Activated naive CD4-positive, alpha-beta T cell treated with anti-CD3 and anti-CD28 coated beads, Interleukin-2, amount 10 ng/mL, durations not matched to agents 7 days and 5 days (primary cell): ENCODE measurements around the gene HIVEP1.

Experiments
- CTCF ChIA-PET: fragments of 350-600 bp; sonication (Branson Sonifier 250); formaldehyde crosslinking; loops from one replicate; lab custom pipeline; 2021; ENCODE audit warnings: antibody characterized with exemption; lab: Charles Lee
- DNase-seq: peaks from one replicate; pipeline ENCODE4 v3.0.0-alpha.2; 2020
- H3K27ac Mint-ChIP-seq: one replicate; pipeline ENCODE4 v1.8.0; 2021; ENCODE audit warnings: mild to moderate bottlenecking, moderate library complexity, mixed read lengths
- H3K27me3 Mint-ChIP-seq: one replicate; pipeline ENCODE4 v1.8.0; 2021; ENCODE audit warnings: mild to moderate bottlenecking, mixed read lengths
- H3K36me3 Mint-ChIP-seq: one replicate; pipeline ENCODE4 v1.8.0; 2021; ENCODE audit warnings: mixed read lengths
- H3K4me1 Mint-ChIP-seq: one replicate; pipeline ENCODE4 v1.8.0; 2021; ENCODE audit warnings: mixed read lengths
- H3K4me3 Mint-ChIP-seq: one replicate; pipeline ENCODE4 v1.8.0; 2021; ENCODE audit warnings: mild to moderate bottlenecking, moderate library complexity, mixed read lengths
- H3K9me3 Mint-ChIP-seq: one replicate; pipeline ENCODE4 v1.8.0; 2021; ENCODE audit warnings: mixed read lengths

The HIVEP1 gene

DNA sequence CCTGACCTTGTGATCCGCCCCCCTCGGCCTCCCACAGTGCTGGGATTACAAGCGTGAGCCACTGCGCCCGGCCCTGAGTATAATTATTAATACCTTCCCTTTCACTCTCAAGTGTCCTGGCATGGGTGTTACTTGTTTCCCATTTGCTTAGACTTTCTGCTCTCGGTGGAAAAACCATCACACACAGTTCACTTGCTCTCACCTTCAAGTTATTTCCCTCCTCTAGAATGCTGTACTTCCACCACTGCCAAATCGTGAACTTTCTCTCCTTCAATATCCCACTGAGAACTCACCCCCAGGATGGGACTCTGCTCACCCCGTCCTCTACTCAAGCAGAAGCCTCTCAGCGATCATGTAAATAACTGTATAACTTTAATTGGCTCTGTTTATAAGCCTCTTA, 4.6 kb upstream of the HIVEP1 start:
- H3K27me3 Mint-ChIP-seq: peaks cover 9% of the 10 kb centered on the region
- H3K36me3 Mint-ChIP-seq: peaks cover 2% of the 10 kb centered on the region
- peaks cover 29% of the 10 kb centered on the region for H3K4me1 Mint-ChIP-seq
- CTCF ChIA-PET: interaction anchor here (0.5 to 1.6 kb wide), 4 partner anchors 77 to 282 kb away, joined by 3 to 5 read pairs (median 3); no protein-coding TSS in a partner anchor
- no peak for DNase-seq
- H3K4me3 Mint-ChIP-seq: no peak overlapping the region
- H3K27ac Mint-ChIP-seq: peak overlapping the region; percentile 100
- no peaks in the 10 kb centered on the region for H3K9me3 Mint-ChIP-seq

GRCh38 chr6:12007887-12008286, 4.2 kb upstream of the HIVEP1 start:
- Mint-ChIP-seq H3K4me3 (peak overlapping the region; percentile 99), H3K4me1 (peaks cover 29% of the 10 kb centered on the region), H3K9me3 (no peaks in the 10 kb centered on the region), H3K27ac (peak overlapping the region; percentile 100), H3K36me3 (peaks cover 2% of the 10 kb centered on the region), H3K27me3 (peaks cover 9% of the 10 kb centered on the region)
- DNase-seq: no peak
- CTCF ChIA-PET: interaction anchor here (1.1 to 1.6 kb wide), 3 partner anchors 76 to 282 kb away, joined by 3 to 5 read pairs (median 3); no protein-coding TSS in a partner anchor

DNA sequence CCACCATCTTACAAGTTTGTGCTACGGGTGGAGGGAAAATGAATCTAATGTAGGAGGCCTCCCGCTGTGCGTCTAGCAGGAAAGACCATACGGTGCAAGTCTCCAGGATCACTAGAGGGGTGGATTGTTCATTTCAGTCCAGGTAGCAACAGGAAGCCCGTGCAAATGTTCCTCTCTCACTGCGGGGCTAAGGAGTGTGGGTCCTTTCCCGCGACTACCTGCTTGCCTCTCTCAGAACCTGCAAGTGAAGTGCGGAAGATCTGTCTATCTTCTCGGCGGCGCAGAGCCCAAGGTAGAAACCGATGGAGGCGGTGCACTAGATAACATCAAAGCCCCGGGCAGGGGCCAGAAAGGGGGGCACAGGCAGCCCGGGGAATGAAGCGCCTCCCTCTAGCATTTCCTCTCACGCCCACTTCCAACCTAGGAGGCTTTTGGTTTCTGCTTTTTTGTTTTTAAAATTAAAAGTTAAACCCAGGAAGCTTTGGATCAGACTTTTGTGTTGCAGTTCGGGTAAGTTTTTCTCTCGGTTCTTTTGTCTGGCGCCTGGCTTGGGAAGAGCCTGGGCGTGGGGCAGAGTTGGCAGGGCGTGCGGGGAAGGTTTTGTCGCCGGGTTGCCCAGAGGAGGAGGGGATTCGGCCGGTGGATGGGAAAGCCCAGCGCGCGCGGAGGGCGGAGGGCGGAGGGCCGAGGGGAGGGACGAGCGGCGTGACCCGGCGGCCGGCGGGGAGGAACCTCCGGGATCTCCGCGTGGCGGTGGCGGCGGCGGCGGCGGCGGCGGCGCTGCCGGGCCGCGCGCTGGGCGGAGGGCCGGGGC, 3.5 kb upstream of the HIVEP1 start:
- Mint-ChIP-seq H3K36me3 (peaks cover 2% of the 10 kb centered on the region), H3K9me3 (no peaks in the 10 kb centered on the region), H3K27ac (peak overlapping the region; percentile 100), H3K27me3 (peaks cover 9% of the 10 kb centered on the region), H3K4me3 (peak overlapping the region; percentile 99), H3K4me1 (peaks cover 35% of the 10 kb centered on the region)
- CTCF ChIA-PET: interaction anchor here (1.1 to 1.2 kb wide), 2 partner anchors 75 to 277 kb away, joined by 3 to 5 read pairs; no protein-coding TSS in a partner anchor
- DNase-seq: peak; percentile 91

DNA sequence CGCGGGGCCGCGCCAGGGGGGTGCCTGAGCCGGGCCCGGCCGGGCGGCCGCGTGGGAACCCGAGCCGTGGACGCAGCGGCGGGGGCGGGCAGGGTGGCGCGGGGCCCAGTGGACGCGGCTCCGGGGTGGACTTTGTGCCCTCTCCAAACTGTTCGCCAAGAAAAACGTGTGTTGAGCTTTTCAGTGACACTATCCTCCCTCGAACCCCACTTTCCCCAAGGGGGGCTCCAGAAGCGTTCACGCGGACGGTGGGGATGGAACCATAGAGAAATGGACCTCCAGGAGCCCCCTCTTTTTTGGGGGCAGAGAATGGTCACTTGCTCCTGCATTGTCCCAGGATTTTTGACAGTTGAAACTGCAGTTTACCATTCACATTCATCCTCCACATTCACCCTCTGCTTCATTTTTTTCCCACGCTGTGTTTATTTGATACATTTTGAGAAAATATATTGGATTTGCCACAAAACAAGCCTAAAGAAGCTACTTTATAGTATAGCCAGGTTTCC, 2.9 kb upstream of the HIVEP1 start:
- H3K4me3 Mint-ChIP-seq: peak overlapping the region; percentile 82
- CTCF ChIA-PET: no interaction called here
- no peak for DNase-seq
- peak overlapping the region; percentile 94 for H3K27ac Mint-ChIP-seq
- peaks cover 4% of the 10 kb centered on the region for H3K36me3 Mint-ChIP-seq
- H3K27me3 Mint-ChIP-seq: peaks cover 9% of the 10 kb centered on the region
- H3K4me1 Mint-ChIP-seq: peaks cover 38% of the 10 kb centered on the region
- H3K9me3 Mint-ChIP-seq: no peaks in the 10 kb centered on the region

GRCh38 chr6:12009876-12010634, 2.1 kb upstream of the HIVEP1 start:
- Mint-ChIP-seq H3K4me1 (peaks cover 41% of the 10 kb centered on the region), H3K9me3 (peaks cover 7% of the 10 kb centered on the region), H3K27ac (peak overlapping the region; percentile 94), H3K27me3 (peaks cover 9% of the 10 kb centered on the region), H3K4me3 (peak overlapping the region; percentile 82), H3K36me3 (peaks cover 12% of the 10 kb centered on the region)
- CTCF ChIA-PET: interaction anchor here (1.0 kb wide), 1 partner anchor 224 kb away, joined by 3 read pairs; no protein-coding TSS in a partner anchor
- no peak for DNase-seq

- Mint-ChIP-seq H3K36me3 (peaks cover 19% of the 10 kb centered on the region), H3K9me3 (peaks cover 8% of the 10 kb centered on the region), H3K4me1 (peaks cover 46% of the 10 kb centered on the region), H3K27ac (peak overlapping the region; percentile 94), H3K4me3 (peak overlapping the region; percentile 82), H3K27me3 (peaks cover 9% of the 10 kb centered on the region)
- DNase-seq: no peak
- CTCF ChIA-PET: interaction anchor here (1.0 kb wide), 1 partner anchor 223 kb away, joined by 3 read pairs; no protein-coding TSS in a partner anchor
These were observed 1.4 kb upstream of the HIVEP1 start for GRCh38 chr6:12010635-12011275.

DNA sequence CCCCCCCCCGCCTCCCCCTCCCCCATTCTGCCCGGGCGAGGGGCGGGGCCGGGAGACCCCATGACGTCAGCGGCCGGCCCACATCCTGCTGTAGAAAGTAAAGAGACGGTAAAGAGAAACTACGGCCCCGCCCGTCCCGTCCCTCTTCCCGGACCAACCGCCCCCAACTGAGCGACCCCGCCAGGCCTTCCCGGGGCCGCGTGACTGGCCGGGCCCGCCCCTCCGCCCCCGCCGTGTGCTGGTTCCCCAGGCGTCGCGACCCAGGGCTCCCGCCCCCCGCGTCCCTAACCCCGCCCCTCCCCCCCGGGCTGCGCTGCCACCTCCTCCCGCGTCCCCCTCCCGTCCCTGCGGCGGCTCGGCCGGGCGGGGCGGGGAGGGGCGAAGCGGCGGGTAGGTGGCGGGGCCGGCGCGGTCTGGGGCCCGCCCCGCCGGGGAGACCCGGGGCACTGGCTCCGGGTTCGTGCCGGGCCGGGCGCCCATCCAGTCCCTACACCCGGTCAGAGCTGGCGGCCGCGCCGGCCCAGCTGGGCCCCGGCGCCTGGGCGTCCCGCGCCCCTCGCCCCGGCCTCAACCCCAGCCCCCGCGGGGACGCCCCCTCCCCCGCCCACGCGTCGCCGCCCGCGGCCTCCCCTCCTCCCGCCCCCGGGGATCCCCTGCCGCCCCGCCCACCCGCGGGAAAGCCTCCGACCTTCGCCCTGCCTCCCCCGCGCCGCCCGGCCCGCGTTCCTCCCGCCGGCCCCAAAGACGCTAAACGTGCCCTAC, 655 bp upstream of the HIVEP1 start:
- peaks cover 25% of the 10 kb centered on the region for H3K36me3 Mint-ChIP-seq
- peaks cover 8% of the 10 kb centered on the region for H3K9me3 Mint-ChIP-seq
- H3K4me1 Mint-ChIP-seq: peaks cover 48% of the 10 kb centered on the region
- H3K4me3 Mint-ChIP-seq: peak overlapping the region; percentile 82
- CTCF ChIA-PET: interaction anchor here (0.9 kb wide), 1 partner anchor 300 kb away, joined by 3 read pairs; no protein-coding TSS in a partner anchor
- H3K27ac Mint-ChIP-seq: peak overlapping the region; percentile 94
- peak; percentile 97 for DNase-seq
- H3K27me3 Mint-ChIP-seq: peaks cover 9% of the 10 kb centered on the region

DNA sequence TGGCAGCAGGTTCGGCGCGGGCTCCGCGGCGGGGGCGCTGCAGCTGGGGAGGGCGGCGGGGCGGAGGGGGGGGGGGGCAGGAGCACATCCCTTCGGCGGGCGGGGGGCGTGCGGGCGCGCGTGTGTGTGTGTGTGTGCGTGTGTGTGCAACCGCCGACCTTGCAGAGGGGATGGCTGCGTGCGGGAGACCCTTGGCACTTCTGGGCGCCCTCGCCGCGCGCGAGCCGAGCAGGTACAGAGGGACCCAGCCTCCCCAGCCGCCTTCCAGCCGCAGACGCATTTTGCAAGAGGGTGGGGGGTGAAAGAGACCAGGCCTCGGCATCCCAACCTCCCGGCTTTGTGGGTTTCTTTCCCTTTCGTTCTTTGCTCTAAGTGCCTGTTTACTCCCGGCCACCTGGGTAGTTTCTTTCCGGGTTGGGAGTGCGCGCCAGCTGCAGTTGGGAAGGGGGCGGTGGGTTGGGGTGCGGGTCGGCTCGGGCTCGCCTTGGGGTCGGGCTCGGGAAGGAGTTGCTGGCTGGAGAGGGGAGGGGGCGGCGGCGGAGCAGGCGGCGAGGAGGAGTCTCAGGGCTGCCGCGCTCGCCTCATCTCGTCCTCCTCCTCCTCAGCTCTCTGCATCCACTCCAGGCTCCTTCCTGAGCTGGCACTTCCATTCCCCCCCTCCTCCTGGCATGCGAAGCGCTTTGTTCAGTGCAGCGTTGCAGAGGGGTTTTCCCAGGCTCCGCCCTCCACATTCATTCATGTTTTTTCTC, 620 bp downstream of the HIVEP1 start:
- peak overlapping the region; percentile 96 for H3K27ac Mint-ChIP-seq
- H3K4me1 Mint-ChIP-seq: peaks cover 52% of the 10 kb centered on the region
- peaks cover 9% of the 10 kb centered on the region for H3K27me3 Mint-ChIP-seq
- H3K9me3 Mint-ChIP-seq: peaks cover 8% of the 10 kb centered on the region
- H3K36me3 Mint-ChIP-seq: peaks cover 38% of the 10 kb centered on the region
- CTCF ChIA-PET: interaction anchor here (0.8 to 1.0 kb wide), 4 partner anchors 19 to 357 kb away, joined by 3 read pairs; no protein-coding TSS in a partner anchor
- peak overlapping the region; percentile 95 for H3K4me3 Mint-ChIP-seq
- DNase-seq: peak; percentile 78

DNA sequence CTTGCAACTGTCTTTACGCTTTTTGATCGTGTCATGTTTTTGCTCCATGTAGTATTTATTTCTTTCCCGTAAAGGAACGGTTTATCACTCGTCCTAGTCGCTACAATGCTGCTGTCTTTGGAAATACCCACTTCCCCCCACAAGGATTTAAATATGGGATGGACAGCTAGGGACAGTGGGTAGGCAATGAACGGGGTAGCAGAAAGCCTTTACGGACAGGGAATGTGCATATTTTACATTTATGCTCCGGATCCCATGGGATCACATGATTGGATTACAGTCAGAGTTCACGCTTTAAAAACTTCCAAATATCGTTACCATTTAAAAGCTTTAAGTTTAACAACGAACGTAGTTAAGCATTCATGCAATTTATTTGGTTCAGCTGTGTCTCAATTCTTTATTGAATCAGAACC, 1.2 kb downstream of the HIVEP1 start:
- peaks cover 40% of the 10 kb centered on the region for H3K36me3 Mint-ChIP-seq
- DNase-seq: no peak
- CTCF ChIA-PET: interaction anchor here (0.8 to 1.0 kb wide), 4 partner anchors 12 to 357 kb away, joined by 3 read pairs; no protein-coding TSS in a partner anchor
- peaks cover 9% of the 10 kb centered on the region for H3K27me3 Mint-ChIP-seq
- peak overlapping the region; percentile 96 for H3K27ac Mint-ChIP-seq
- peaks cover 8% of the 10 kb centered on the region for H3K9me3 Mint-ChIP-seq
- peak overlapping the region; percentile 95 for H3K4me3 Mint-ChIP-seq
- H3K4me1 Mint-ChIP-seq: peaks cover 47% of the 10 kb centered on the region

DNA sequence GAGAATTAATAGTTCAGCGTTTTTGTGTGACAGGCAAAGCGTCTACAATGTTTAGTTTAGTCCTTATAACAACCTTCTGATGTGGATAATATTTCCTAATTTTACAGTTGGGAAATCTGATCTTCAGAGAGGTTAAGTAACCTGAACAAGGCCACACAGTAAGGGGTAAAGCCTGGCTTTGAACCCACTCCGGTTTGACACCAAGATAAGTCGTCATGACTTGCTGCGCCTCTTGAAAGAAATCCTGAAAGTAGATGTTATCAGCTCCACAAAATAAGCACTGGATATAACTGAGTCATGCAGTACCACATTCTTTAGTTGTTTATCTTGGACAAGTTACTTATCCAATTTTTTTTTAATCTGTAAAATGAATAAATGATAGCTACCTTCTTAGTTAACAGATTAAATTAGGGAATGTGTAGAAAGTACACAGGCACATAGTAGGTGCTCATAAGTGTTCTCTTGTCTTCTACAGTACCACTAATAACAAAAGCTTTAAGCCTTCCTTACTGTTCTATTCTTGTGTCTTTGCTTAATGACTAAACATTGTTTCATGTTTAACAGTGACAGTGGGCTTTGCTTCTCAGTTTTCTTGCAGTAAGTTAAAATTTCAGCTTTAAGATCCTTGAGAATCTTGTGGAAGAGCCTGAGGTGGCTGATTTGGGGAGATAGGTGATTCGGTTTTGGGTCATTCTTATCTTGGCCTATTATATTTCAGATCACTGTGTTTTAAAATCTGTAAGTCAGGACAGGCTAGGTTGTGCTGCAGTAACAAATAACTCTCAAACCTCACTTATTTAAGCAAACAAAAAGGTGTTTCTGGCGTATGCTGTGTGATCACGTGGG, 2.1 kb downstream of the HIVEP1 start:
- Mint-ChIP-seq H3K4me3 (no peak overlapping the region), H3K4me1 (peaks cover 42% of the 10 kb centered on the region), H3K36me3 (peaks cover 47% of the 10 kb centered on the region), H3K9me3 (peaks cover 8% of the 10 kb centered on the region), H3K27me3 (peaks cover 5% of the 10 kb centered on the region), H3K27ac (no peak overlapping the region)
- DNase-seq: no peak
- CTCF ChIA-PET: interaction anchor here (0.6 to 0.8 kb wide), 3 partner anchors 11 to 103 kb away, joined by 3 read pairs; no protein-coding TSS in a partner anchor

- Mint-ChIP-seq H3K27ac (no peak overlapping the region), H3K36me3 (peaks cover 50% of the 10 kb centered on the region), H3K27me3 (peaks cover 5% of the 10 kb centered on the region), H3K4me3 (no peak overlapping the region), H3K4me1 (peaks cover 40% of the 10 kb centered on the region), H3K9me3 (peaks cover 8% of the 10 kb centered on the region)
- DNase-seq: no peak
- CTCF ChIA-PET: interaction anchor here (0.8 kb wide), 1 partner anchor 102 kb away, joined by 3 read pairs; no protein-coding TSS in a partner anchor
These were observed 2.7 kb downstream of the HIVEP1 start for GRCh38 chr6:12014873-12015149.

GRCh38 chr6:12017263-12017662, 5.2 kb downstream of the HIVEP1 start:
- Mint-ChIP-seq H3K27me3 (no peaks in the 10 kb centered on the region), H3K9me3 (peaks cover 8% of the 10 kb centered on the region), H3K27ac (peak overlapping the region; percentile 47), H3K4me1 (peaks cover 40% of the 10 kb centered on the region), H3K36me3 (peaks cover 63% of the 10 kb centered on the region), H3K4me3 (no peak overlapping the region)
- CTCF ChIA-PET: interaction anchor here (0.9 kb wide), 1 partner anchor 58 kb away, joined by 4 read pairs; no protein-coding TSS in a partner anchor
- DNase-seq: peak; percentile 34
